ENCODE measurements around the gene TBC1D10B.

TBC1D10B gene

DNA sequence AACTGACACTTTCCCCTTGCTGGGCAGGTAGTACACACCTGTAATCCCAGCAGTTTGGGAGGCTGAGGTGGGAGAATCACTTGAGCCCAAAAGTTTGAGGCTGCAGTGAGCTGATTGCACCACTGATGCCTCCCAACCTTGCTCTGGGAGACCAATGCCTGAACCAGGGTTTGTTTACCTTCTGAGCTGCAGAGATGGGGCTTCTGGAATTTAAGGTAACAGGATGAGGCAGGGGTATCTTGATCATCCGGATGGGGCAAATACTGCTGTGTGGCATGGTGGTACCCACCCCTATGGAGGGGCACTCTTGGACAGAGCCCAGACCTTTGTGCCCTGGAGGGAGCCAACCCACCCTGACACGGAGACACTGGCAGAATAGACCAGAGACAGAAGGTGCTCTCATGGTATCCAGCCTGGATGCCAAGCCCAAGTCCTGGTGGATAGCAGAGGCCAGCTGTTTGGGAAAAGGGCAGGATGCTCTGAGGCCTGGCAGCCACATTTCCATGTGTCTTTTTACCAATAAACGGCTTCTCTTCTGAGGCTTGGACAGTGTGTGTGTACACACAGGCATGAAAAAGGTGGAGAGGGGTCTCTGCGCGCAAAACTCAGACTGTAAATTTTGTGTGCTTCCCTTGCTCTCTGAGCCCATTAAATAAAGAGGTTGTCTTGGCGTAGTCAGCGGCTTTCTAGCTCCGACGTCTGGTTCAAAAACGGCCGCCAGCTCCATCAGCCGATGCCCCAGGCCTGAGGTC, 29.3 kb upstream of the TBC1D10B start (continued):
- TF ChIP-seq, protein P1, sequence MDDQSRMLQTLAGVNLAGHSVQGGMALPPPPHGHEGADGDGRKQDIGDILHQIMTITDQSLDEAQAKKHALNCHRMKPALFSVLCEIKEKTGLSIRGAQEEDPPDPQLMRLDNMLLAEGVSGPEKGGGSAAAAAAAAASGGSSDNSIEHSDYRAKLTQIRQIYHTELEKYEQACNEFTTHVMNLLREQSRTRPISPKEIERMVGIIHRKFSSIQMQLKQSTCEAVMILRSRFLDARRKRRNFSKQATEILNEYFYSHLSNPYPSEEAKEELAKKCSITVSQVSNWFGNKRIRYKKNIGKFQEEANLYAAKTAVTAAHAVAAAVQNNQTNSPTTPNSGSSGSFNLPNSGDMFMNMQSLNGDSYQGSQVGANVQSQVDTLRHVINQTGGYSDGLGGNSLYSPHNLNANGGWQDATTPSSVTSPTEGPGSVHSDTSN (CRISPR knock-in tag; IDR thresholded peaks at IDR 0.05) = peak; percentile 15; the same call in 1 of the 2 replicates
- TF ChIP-seq HOXC10 (CRISPR knock-in tag; IDR thresholded peaks at IDR 0.05) (no peak), ZFHX2 (tag by site-specific recombination; conservative IDR thresholded peaks at IDR 0.05) (no peak), ZBTB48 (tag by site-specific recombination; IDR thresholded peaks at IDR 0.05) (peak; percentile 91), ZNF768 (tag by site-specific recombination; IDR thresholded peaks at IDR 0.05) (0 out of 2 replicates have a peak, but pooled peaks have one; percentile 21), ZNF600 (tag by site-specific recombination; IDR thresholded peaks at IDR 0.05) (no peak), KLF1 (tag by site-specific recombination; IDR thresholded peaks at IDR 0.05) (no peak)
- TF ChIP-seq, protein P2, sequence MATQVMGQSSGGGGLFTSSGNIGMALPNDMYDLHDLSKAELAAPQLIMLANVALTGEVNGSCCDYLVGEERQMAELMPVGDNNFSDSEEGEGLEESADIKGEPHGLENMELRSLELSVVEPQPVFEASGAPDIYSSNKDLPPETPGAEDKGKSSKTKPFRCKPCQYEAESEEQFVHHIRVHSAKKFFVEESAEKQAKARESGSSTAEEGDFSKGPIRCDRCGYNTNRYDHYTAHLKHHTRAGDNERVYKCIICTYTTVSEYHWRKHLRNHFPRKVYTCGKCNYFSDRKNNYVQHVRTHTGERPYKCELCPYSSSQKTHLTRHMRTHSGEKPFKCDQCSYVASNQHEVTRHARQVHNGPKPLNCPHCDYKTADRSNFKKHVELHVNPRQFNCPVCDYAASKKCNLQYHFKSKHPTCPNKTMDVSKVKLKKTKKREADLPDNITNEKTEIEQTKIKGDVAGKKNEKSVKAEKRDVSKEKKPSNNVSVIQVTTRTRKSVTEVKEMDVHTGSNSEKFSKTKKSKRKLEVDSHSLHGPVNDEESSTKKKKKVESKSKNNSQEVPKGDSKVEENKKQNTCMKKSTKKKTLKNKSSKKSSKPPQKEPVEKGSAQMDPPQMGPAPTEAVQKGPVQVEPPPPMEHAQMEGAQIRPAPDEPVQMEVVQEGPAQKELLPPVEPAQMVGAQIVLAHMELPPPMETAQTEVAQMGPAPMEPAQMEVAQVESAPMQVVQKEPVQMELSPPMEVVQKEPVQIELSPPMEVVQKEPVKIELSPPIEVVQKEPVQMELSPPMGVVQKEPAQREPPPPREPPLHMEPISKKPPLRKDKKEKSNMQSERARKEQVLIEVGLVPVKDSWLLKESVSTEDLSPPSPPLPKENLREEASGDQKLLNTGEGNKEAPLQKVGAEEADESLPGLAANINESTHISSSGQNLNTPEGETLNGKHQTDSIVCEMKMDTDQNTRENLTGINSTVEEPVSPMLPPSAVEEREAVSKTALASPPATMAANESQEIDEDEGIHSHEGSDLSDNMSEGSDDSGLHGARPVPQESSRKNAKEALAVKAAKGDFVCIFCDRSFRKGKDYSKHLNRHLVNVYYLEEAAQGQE (tag by site-specific recombination; IDR thresholded peaks at IDR 0.05) = 0 out of 2 replicates have a peak, but pooled peaks have one; percentile 20

DNA sequence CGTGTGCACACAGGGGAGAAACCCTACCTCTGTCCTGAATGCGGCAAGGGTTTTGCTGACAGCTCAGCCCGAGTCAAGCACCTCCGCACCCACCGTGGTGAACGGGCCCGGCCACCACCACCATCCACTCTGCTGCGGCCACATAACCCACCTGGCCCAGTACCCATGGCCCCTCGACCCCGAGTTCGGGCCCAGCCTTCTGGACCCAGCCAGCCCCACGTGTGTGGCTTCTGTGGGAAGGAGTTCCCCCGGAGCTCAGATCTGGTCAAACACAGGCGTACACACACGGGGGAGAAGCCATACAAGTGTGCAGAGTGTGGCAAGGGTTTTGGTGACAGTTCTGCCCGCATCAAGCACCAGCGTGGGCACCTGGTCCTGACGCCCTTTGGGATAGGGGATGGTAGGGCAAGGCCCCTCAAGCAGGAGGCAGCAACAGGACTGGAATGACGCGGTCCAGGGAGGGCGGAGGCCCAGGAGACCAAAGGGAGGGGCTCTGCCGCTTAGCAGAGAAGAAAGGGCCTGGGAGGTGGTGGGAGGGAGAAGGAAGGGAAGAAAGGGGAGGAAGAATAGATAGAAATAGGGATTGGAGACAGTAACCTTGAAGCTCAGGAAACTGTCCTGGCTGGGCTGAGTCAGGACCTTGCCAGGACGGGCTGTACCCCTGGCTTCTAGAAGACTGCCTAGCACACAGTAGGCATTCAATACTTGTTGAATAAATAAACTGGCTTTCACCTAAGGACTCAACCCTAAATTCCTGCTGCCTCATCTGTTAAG, 28.6 kb upstream of the TBC1D10B start:
- TF ChIP-seq ZFHX2 (tag by site-specific recombination; conservative IDR thresholded peaks at IDR 0.05) = 0 out of 2 replicates have a peak, but pooled peaks have one; percentile 7
- no peak for TF ChIP-seq ZNF785 (tag by site-specific recombination; IDR thresholded peaks at IDR 0.05)
- TF ChIP-seq ZNF561 (tag by site-specific recombination; IDR thresholded peaks at IDR 0.05; ENCODE audit: borderline replicate concordance) = no peak
- 0 out of 2 replicates have a peak, but pooled peaks have one; percentile 8 for TF ChIP-seq ZNF341 (tag by site-specific recombination; IDR thresholded peaks at IDR 0.05; ENCODE audit: low read depth)
- TF ChIP-seq EGR2 (tag by site-specific recombination; IDR thresholded peaks at IDR 0.05; ENCODE audit: low read depth) = peak; percentile 42
- TF ChIP-seq SCRT1 (tag by site-specific recombination; IDR thresholded peaks at IDR 0.05; ENCODE audit: borderline replicate concordance) = peak; percentile 87
- TF ChIP-seq PRDM1 (tag by site-specific recombination; IDR thresholded peaks at IDR 0.05) = peak; percentile 19; the same call in 1 of the 2 replicates
- peak; percentile 28; the same call in 1 of the 2 replicates for TF ChIP-seq GLIS1 (tag by site-specific recombination; IDR thresholded peaks at IDR 0.05)
- TF ChIP-seq SP2 (tag by site-specific recombination; IDR thresholded peaks at IDR 0.05) = peak; percentile 28; the same call in 1 of the 2 replicates
- TF ChIP-seq, protein P3, sequence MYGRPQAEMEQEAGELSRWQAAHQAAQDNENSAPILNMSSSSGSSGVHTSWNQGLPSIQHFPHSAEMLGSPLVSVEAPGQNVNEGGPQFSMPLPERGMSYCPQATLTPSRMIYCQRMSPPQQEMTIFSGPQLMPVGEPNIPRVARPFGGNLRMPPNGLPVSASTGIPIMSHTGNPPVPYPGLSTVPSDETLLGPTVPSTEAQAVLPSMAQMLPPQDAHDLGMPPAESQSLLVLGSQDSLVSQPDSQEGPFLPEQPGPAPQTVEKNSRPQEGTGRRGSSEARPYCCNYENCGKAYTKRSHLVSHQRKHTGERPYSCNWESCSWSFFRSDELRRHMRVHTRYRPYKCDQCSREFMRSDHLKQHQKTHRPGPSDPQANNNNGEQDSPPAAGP (tag by site-specific recombination; IDR thresholded peaks at IDR 0.05) = peak; percentile 74; the same call in 1 of the 2 replicates
- peak; percentile 54 for TF ChIP-seq KLF1 (tag by site-specific recombination; IDR thresholded peaks at IDR 0.05)
- TF ChIP-seq ZNF48 (tag by site-specific recombination; IDR thresholded peaks at IDR 0.05) = peak; percentile 82; the same call in 1 of the 2 replicates
- no peak for TF ChIP-seq ZNF391 (tag by site-specific recombination; IDR thresholded peaks at IDR 0.05; ENCODE audit: borderline replicate concordance, low read depth)
- TF ChIP-seq, protein P4, sequence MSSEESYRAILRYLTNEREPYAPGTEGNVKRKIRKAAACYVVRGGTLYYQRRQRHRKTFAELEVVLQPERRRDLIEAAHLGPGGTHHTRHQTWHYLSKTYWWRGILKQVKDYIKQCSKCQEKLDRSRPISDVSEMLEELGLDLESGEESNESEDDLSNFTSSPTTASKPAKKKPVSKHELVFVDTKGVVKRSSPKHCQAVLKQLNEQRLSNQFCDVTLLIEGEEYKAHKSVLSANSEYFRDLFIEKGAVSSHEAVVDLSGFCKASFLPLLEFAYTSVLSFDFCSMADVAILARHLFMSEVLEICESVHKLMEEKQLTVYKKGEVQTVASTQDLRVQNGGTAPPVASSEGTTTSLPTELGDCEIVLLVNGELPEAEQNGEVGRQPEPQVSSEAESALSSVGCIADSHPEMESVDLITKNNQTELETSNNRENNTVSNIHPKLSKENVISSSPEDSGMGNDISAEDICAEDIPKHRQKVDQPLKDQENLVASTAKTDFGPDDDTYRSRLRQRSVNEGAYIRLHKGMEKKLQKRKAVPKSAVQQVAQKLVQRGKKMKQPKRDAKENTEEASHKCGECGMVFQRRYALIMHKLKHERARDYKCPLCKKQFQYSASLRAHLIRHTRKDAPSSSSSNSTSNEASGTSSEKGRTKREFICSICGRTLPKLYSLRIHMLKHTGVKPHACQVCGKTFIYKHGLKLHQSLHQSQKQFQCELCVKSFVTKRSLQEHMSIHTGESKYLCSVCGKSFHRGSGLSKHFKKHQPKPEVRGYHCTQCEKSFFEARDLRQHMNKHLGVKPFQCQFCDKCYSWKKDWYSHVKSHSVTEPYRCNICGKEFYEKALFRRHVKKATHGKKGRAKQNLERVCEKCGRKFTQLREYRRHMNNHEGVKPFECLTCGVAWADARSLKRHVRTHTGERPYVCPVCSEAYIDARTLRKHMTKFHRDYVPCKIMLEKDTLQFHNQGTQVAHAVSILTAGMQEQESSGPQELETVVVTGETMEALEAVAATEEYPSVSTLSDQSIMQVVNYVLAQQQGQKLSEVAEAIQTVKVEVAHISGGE (tag by site-specific recombination; conservative IDR thresholded peaks at IDR 0.05; ENCODE audit: low read depth) = no peak
- peak; percentile 79; the same call in 1 of the 2 replicates for TF ChIP-seq SCRT2 (tag by site-specific recombination; IDR thresholded peaks at IDR 0.05)
- Histone ChIP-seq H3K9me3 (ENCODE audit: control insufficient read depth, insufficient read depth, low read depth, low read length) (no peaks in the 10 kb centered on the region), H3K4me3 (ENCODE audit: low read depth, low read length) (no peak overlapping the region), H3K36me3 (ENCODE audit: control insufficient read depth in 2 of 2, insufficient read depth in 1 of 2, low read length in 2 of 2) (peaks cover 0 to 27% of the 10 kb centered on the region in 2 experiments; a peak in 2 of 3 replicates), H3K4me1 (ENCODE audit: control insufficient read depth, insufficient read depth, low read length) (peaks cover 16% of the 10 kb centered on the region), H3K27ac (ENCODE audit: extremely low read depth, low read depth, low read length) (peak overlapping the region; percentile 95; the same call in 1 of the 2 replicates)
- ChIA-PET CTCF (interaction anchor here (0.6 to 1.2 kb wide), 5 partner anchors 10 to 230 kb away, joined by 3 to 4 read pairs (median 3); no protein-coding TSS in a partner anchor), POLR2A (interaction anchor here (0.6 to 3.8 kb wide), 11 partner anchors 9 to 742 kb away, joined by 3 to 20 read pairs (median 5); partner anchors contain the start of genes CD2BP2, TBC1D10B, ZNF689 and ZNF771)
